NOMO-1 (cell line): ENCODE data around the gene NDUFAF2.
"Not testable (repeated sequence)": the region's sequence is repeated elsewhere in the genome, so short reads cannot be mapped to it uniquely, and the experiment has no call there.

Experiments used
- DNase-seq, 2 experiments: peaks; one replicate each; lab custom pipeline; 2025; ENCODE audit not compliant: unreplicated experiment in 2 of 2; lab: John Stamatoyannopoulos, UW

Gene NDUFAF2

DNA sequence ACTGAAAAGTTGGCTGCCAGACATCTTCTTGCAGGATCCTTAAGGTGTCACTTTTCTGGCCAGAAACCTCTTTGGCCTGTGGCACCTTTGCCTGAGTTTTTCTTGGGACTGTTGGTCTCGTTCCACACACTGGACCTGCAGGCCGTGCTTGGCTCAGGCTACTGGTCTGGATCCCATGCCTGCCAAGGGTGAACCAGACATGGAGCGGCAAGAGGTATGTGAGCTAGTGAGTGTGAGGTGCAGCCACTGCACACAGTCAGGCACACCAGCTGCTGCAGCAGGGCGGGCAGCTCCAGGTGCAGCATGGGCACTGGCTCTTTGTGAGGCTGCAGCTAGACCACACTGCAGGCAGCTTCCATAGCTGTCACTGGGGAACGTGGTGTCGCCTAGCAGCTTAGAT lies 47.9 kb downstream of the NDUFAF2 start:
- no peak for DNase-seq

DNA sequence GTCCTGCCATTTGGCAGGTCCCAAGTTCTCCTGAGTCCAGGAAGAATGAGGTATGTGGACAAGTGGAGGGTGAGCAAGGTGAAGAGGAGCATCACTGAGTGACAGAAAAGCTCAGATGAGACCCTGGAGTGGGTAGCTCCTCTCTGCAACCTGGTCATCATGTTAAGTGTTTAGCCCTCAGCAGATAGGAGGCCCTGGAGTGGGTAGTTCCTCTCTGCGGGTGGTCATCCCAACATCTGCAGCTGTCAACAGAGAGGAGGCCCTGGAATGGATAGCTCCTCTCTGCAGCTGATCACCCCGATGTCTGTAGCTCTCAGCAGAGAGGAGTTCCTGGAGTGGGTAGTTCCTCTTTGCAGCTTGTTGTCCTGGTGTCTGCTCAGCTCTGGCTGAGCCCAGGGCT lies 48.4 kb downstream of the NDUFAF2 start:
- no peak for DNase-seq

DNA sequence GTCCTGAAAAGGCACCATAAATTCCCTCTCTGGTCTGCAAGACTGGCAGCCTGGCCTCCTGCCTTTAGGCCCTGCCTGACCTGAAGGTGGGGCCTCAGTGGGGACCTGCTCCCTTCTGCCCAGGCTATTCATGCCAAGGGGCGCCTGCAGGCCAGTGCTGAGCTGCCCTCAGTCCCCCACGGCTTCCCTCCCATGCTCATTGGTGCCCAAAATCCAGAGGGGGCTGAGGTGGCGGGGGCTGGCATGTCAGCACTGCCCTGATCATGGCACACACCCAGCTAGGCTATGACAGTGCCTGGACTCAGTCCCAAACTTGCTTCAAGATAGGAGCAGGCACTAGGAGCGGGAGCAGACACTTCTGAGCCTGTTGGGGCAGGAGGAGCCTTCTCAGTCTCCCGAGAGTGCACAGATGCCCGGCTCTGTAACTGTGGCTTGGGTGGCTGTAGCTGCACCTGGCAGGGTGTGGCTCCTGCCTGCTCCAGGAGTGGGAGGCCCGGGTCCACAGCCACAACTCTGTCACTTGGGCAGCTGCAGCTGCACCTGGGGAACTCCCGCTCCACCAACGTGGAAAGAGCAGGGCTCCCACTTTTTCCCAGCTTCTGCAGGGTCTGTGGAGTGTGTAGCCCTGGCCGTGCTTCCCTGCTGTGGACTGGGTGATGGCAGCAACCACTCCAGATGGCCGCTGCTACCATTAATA lies 49.0 kb downstream of the NDUFAF2 start:
- no peak for DNase-seq

DNA sequence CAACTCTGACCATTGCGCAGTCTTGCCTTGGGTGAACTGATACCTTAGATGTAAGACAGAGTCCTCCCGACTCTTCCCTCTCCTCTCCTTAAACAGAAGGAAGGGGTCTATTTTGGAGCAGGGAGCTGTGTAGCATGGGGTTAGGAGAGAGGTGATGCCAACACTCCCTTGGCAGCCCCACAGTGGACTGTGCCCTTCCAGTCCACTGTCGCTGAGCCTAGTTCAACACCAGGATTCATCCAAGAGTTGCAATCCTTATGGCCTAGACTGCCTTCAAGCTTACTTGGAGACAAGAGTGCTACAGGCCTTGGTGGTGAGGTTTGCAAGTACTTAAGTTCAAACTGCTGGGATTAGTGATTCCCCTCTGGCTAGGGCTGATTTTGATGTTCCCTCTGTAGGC lies 51.4 kb downstream of the NDUFAF2 start:
- no peak for DNase-seq

DNA sequence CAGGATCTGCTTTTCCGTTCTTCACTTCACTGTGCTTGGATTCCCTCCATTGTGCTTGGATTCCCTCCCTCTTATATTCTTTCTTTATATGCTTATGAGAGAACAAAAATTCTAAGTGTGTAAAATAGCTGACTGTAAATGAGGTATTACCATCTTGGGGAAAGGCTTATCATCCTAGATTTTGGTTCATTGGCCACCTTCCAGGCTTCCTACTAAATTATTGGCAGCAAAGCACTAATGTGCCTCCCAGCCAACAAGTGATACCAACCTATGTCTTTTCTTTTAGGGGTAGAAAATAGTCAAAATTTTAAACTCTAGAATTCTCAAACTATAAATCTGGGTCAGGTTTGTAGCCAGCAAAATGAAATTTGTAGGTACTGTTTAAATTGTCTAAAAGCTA lies 52.7 kb downstream of the NDUFAF2 start:
- DNase-seq = no peak

DNA sequence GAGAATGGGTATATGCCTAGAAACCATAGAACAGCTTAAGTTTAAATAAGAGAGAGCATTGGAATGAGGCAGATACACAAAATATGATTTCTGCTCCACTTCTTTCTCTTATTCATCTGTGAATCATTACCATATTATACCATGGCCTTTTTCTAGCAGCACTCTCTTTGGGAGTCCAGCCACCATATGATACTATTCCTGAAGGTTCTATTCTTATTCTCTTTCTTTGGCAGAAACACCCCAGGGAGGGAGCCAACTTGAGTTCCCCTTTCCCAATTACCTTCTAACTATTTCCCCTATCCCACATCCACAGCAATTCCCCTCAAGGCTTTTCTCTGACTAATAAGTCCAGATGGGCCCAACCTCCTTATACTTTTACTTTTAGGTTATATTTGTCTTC lies 55.9 kb downstream of the NDUFAF2 start:
- no peak for DNase-seq

DNA sequence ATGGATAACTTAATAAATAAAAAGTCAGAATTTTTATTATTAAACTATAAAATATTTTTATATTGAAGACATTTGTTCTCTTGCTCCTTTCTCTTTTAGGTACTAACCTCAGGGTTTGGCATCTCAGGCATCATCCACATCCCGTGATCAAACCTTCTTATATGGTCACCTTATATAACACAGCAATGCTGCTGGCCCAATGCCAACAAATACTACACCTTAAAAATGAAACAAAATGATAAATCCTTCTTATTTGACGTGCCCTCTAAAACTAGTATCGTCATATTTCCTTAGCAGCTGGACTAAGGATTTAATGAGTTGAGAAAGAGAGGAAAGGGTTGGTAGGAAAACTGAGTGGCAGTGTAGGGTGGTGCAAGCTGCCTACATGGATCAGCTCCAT lies 56.6 kb downstream of the NDUFAF2 start:
- no peak for DNase-seq

DNA sequence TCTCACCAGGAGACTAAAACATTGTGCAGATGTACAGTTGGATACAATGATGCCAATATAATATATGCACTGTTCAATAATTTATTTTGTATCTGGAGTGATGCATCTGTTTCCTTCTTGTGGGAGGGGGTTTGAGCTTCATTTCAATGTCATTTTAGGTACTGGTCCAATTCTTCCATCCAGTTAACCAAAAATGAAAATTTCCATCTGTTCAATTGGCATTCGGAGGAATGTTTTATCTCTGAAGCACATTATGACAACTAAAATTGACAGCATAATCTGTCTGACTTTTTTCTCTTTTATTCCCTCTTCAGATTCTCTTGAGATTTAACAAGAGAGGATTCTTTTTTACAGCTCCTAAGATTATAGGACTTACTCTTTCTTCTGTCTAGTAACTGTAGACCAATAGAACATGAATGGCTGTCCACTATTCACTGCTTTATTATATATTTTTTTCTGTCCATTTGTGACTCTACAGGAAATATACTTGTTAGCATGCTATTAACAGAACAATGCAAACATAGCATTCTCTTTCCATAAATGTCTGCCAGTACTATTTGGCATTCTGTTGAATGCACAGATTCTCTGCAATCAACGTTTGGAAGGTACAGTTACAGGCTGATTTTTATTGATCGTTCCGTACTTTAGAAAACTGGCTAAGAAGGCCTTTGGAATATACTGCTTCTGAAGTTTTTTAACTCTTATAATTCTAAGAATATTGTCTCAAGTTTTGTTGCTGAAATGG lies 57.8 kb downstream of the NDUFAF2 start:
- DNase-seq = no peak

DNA sequence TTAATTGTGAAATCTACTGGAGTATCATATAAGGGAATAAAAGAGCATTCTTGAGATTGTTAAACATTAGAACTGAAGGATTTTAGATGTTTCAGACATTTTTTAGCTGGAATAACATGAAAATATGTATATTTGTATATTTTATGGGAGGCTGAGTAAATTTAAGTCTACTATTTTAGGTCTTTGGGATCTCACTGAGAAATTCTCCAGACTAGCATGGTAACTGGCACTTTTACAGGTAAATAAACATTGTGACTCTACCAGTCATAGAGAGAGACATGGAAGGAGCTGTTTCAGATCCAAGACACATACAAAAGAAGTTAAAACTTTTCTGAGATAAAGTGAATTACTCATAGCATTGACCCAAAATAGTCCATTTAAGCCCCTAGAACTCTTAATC lies 59.4 kb downstream of the NDUFAF2 start:
- no peak for DNase-seq

DNA sequence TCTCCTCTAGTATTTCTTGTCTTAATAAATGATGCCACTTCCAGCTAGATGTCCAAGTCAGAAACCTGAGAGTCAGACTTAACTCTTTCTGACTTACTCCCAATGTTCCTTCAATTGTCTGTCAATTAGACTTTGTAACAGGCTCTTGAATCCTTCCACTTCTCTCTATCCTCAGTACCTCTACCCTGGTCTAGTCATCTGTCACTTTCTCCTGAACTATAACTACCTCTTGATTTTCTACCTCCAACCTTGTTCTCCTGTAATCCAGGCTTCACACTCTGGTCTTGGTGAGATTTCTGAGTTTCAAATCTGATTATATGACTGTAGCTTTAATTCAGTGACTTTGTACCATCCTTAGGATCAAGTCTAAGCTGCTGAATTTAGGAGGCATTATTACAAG lies 64.9 kb downstream of the NDUFAF2 start:
- DNase-seq = no peak

DNA sequence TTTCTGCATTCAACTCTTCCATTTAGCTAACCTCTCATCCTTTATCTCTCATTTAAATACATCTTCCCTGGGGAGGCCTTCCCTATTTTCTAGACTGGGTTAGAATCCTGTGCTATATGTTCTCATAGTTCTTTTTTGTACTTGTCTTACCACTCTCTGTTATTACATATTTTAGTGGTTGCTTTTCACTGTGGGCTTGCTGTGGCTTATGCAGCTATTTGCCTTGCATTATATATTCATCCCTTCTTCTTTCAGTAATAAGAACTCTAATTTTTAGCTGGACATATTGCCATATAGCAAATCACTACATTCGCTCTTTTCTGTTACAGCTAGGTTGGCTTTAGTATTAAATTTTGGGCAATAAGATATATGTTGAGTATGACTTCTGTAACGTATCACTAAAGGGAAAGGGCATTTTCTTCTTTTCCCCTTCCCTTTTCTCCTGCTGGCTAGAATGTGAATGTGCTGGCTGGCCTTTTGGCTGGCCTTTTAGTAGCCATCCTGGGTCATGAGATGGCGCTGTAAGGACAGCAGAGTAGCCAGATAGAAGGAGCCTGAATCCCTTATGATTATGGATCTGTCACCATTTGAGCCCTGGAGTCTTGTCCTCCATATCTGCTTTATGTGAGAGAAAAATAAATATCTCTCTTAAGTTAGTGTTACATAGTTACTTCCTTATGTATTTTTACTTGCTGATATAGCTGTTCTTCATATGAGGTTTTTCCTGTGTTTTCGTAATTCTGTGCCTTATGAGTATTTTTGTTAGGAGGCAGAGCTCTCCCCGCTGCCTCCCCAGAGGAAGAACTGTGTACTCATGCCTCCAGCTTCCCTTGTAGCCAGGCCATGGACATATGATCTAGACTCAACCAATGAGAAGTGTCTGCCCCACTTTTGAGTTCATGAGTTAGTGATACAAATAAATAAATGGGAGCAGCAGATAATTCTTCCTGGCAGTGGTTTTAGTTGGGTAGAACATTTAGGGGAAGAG lies 65.8 kb downstream of the NDUFAF2 start:
- no peak for DNase-seq

DNA sequence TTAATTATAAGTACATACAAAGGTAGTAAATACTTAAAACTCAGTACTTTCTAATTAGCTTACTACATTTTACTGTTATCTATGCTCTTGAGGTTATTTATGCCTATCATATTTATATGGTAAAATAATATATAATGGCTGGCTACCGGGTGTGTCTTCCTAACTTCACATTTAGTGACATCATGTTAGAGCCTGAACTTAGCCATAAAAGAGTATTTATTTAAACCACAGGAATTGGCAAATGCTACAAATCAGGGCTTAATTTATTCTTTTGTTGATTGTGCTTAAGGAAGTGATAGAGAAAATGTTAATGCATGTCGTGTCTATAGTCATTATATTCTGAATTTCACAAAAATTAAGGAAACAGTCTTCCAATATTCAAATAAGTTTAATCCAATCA lies 73.1 kb downstream of the NDUFAF2 start:
- no peak for DNase-seq

DNA sequence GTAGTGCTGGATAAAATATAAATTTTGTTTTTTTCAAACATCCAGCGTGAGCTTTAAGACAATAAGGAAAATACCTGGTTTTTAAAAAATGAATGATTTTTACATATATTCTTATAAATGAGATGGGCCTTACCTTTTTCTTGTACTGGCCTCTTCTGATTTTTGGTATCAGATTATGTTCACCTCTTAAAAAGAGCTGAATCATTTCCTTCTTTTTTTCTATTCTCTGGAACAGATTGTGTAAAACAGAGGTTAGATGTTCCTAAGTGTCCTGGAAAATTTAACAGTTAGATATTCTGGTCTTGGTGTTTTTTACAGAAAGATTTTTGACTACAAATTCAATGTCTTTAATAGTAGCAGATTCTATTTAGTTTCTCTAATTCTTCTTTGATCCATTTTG lies 74.6 kb downstream of the NDUFAF2 start:
- DNase-seq = no peak

DNA sequence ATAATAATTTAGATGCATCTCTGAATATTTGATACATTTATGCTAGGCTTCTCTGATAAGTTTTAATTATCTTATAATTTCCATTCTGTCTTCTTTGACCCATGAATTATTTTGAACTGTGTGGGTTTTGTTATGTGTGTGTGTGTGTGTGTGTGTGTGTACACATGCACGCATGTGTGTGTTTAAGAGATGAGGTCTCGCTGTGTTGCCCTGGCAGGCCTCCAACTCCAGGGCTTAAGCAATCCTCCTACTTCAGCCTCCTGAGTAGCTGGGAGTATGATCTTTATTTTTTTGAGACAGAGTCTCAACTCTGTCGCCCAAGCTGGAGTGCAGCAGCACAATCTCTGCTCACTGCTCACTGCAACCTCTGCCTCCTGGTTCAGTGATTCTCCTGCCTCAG lies 75.4 kb downstream of the NDUFAF2 start:
- no peak for DNase-seq

DNA sequence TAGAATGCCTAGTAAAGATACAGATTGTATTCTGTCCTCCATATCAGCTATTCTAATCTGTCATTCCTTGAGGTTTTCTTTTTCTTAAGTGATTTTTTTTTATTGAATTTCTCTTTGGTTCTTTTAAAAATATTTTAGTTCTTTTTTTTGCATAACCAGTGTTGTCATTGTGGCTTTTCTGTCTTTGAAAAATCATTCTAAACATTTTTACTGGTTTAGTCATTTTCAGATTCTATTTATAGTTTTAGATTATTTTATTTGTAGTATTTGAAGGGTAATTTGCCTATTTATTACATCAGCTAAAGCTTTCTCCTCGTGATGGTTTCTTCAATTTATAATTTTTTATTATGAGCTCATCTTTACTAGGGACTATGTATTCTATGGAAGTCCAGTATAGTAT lies 78.1 kb downstream of the NDUFAF2 start:
- DNase-seq = no peak

DNA sequence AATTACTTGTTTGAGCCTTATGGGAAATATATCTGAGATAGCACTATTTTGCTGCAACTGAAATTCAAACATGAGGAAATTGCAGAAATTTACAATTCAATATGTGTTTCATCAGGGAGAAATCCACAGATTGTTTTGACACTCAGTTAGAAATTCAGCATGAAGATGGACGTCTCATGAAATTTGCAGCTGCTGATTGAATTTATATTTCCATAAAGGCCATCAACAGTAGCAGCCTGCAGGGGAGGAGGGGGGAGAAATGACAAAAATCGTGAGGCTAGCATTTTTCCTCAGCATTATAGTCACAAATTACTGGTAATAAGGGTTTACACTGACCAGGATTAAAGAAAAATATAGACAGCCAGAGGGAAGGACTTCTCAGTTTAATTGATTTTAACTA lies 81.0 kb downstream of the NDUFAF2 start:
- no peak for DNase-seq

DNA sequence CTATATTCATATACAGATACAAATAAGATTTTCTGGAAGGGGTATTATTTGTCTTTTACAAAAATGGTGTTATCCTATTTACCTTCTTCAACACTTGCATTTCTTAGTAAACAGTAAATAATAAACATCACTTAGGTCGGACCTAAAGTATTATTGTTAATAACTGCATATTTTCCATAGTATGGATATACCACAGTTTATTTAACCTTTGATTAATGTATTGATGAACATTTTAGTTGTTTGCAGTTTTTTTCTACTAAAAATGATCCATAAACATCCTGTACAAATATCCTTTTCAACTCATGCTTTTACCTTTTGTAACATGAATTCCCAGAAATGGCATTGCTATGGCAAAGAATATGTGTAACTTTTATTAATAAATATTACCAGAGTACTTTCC lies 83.4 kb downstream of the NDUFAF2 start:
- DNase-seq = no peak

DNA sequence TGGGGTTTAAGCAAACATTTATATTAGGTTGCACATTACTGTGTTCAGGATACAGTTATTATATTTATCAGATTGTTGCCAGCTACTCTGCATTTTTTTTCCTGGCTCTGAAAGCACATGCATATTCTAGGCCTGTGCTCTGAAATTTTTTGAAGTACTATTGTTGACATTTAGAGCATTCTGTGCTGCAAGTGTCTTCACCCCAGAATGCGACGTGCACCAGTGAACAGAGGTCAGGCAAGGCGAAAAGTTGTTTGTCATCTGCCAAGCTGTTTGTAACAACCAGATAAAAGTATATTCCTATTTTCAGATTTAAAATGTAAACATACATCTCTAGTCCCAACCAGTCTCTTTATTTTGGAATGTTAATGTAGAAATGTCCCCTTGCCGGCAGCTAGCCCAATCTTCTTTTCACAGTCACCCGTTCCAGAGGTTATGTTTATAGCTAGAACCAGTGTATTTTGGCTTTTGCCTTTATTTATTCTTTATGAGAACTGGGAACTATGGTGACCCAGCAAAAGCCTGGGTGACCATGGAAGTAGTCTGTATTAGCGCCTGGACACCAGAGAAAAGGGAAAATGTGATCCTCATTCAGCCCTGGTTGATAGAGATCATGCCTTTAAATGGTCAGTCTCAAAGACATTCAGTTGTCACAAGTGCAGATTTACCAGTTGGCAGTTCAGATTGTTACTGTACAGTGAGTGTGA lies 84.6 kb downstream of the NDUFAF2 start:
- no peak for DNase-seq

DNA sequence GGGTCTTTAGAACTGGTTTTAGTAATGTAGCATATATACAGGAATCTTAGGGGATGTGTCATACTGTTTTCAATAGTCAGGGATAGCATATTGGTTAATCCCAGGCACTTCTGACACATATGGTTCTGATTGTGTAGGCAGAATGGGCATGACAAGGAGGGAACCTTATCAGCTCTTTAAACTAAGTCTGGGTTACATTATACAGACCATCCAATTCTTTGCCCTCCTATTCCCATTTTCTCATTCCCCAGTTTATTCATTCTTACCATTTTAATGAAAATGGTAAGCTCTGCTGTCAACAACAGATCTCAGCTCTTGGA lies 85.1 kb downstream of the NDUFAF2 start:
- DNase-seq = no peak

DNA sequence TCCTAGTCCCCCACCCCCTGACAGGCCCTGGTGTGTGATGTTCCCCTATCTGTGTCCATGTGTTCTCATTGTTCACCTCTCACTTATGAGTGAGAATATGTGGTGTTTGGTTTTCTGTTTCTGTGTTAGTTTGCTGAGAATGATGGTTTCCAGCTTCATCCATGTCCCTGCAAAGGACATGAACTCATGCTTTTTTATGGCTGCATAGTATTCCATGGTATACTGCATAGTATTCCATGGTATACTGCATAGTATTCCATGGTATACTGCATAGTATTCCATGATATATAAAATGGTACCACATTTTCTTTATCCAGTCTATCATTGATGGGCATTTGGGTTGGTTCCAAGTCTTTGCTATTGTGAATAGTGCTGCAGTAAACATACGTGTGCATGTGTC lies 86.3 kb downstream of the NDUFAF2 start:
- not testable (repeated sequence) for DNase-seq

DNA sequence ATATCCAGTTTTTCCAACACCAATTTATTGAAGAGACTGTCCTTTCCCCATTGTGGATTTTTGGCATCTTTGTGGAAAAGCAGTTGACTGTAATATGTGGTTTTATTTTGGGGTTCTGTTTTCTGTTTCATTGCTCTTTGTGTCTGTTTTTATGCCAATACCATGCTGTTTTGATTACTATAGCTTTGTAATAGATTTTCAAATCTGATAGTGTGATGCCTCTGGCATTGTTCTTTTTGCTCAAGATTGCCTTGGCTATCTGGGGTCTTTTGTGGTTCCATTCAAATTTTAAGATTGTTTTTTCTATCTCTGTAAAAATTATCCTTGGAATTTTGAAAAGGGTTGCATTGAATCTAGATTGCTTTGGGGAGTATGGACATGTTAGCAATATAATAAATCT lies 99.5 kb downstream of the NDUFAF2 start:
- no peak for DNase-seq
